Effector memory CD4-positive, alpha-beta T cell (primary cell): ENCODE data around the gene ADAMTSL1.

Experiments
- DNase-seq, 3 donors: peaks; one replicate each; pipeline ENCODE4 v3.0.0-alpha.2; 2020
- H3K27ac ChIP-seq: 2 replicates; pipeline ENCODE4 v1.7.0; 2013; ENCODE audit warnings: mild to moderate bottlenecking, low read length, moderate library complexity; ENCODE audit not compliant: insufficient read depth, poor library complexity, severe bottlenecking
- H3K27me3 ChIP-seq: replicated peaks from 2 replicates; pipeline ENCODE4 v1.7.0; 2013; ENCODE audit warnings: mild to moderate bottlenecking, low read length; ENCODE audit not compliant: insufficient read depth, control insufficient read depth, poor library complexity, severe bottlenecking
- H3K36me3 ChIP-seq: 2 replicates; pipeline ENCODE4 v1.7.0; 2013; ENCODE audit warnings: mild to moderate bottlenecking, low read length, moderate library complexity; ENCODE audit not compliant: control insufficient read depth, insufficient read depth
- H3K4me1 ChIP-seq: 2 replicates; pipeline ENCODE4 v1.7.0; 2013; ENCODE audit warnings: low read length, mild to moderate bottlenecking; ENCODE audit not compliant: control insufficient read depth, insufficient read depth, poor library complexity, severe bottlenecking
- H3K4me3 ChIP-seq: 2 replicates; pipeline ENCODE4 v1.7.0; 2013; ENCODE audit warnings: low read length, low read depth, mild to moderate bottlenecking; ENCODE audit not compliant: insufficient read depth, poor library complexity, severe bottlenecking
- H3K9me3 ChIP-seq: 2 replicates; pipeline ENCODE4 v1.7.0; 2013; ENCODE audit warnings: mild to moderate bottlenecking, low read length, moderate library complexity; ENCODE audit not compliant: control insufficient read depth

The ADAMTSL1 gene

DNA sequence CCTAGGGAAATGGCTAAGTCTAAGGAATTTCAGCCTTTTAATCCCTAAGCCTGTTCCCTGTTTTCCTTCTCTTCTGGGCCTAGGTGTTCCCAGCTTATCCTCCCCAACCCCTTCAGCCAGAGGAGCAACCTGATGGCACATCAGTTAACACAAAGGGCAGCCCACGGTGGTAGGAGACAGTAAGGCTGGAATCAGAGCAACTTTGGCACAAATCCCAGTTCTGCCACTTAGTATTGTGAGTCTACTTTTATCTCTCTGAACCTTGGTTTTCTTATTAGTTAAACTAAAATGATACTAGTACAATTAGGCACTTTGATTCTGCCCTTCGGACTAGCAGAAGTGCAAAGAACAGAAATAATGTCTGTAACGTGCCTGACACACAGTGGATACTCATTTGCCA is 312.2 kb downstream of the ADAMTSL1 start:
- no peak for DNase-seq
- Histone ChIP-seq H3K4me3 (no peak overlapping the region), H3K27ac (no peak overlapping the region), H3K4me1 (no peaks in the 10 kb centered on the region), H3K36me3 (no peaks in the 10 kb centered on the region), H3K9me3 (no peaks in the 10 kb centered on the region), H3K27me3 (no peaks in the 10 kb centered on the region)

DNA sequence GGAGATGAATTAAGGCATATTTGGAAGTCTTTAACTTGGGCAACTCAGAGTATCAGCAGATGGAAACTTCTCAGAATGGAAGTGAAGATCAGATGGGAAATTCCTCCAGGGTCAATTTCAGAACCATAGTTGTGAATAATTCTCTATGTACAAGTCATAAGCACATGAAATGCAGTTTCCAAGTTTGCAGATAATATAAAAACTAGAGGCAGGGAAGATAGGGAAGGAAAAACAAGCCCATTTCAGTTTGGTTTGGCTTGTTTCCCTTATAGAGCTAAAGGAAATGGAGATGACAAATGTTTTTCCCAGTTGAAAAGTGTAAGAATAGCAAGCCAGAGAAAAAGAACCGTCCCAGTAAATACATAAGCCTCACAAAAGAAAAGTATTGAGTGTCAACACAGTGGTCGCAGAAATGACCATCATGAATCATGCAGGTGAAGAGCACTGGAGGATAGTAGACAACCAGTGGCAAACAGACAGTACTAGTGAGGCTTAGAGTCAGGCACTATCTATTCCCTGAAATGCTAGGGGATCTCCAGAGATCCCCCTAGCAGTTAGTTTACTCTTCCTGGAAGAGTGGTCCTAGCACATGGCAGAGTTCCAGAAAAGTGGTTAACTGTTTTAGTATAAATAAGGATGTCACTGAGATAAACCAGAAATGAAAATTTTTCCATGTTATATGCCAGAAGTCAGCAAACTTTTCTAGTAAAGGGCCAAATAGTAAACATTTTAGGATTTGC is 313.1 kb downstream of the ADAMTSL1 start:
- H3K27ac ChIP-seq, result no peak overlapping the region
- H3K4me1 ChIP-seq, result no peaks in the 10 kb centered on the region
- no peaks in the 10 kb centered on the region for H3K27me3 ChIP-seq
- H3K4me3 ChIP-seq, result no peak overlapping the region
- DNase-seq, result no peak
- no peaks in the 10 kb centered on the region for H3K36me3 ChIP-seq
- no peaks in the 10 kb centered on the region for H3K9me3 ChIP-seq

DNA sequence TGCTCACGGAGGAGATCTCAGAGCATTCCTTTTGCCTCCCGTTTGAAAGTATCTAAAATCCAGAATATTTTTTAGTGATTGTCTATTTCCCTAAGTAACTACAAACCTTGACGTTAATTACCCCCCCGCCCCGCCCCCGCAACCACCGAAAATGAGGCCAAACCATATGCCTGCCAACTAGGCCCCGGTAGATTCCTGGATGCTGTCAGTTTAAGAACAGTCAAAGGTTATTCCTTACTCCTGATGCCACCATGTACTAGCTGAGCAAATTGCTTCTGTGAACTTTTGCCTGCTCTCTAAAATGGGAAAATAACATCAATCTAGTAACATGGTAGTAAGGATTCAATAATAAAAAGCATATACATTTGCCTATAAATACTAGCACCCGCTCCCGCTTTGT is 314.3 kb downstream of the ADAMTSL1 start:
- H3K4me3 ChIP-seq, result no peak overlapping the region
- H3K27ac ChIP-seq, result no peak overlapping the region
- no peak for DNase-seq
- H3K36me3 ChIP-seq, result no peaks in the 10 kb centered on the region
- no peaks in the 10 kb centered on the region for H3K27me3 ChIP-seq
- H3K9me3 ChIP-seq, result no peaks in the 10 kb centered on the region
- H3K4me1 ChIP-seq, result no peaks in the 10 kb centered on the region

DNA sequence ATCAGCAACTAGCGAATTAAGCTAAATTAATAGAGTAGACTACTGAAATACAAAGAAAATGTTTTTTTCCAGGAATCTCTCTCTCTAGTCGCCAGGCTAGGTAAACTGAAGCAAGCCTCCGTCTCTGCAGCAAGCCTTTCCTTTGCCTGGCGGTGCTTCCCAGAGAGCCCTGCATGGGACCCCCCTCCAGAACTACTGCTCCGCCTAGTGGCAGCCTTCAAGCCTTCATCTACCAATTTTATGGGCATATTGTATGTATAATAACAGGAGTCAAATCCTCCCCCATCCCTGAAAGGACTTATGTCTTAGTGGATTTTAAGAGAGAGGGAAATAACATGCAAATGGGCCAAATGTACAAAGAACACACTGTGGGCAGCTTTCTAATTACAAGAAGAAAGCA is 317.1 kb downstream of the ADAMTSL1 start:
- no peak for DNase-seq
- Histone ChIP-seq H3K27ac (no peak overlapping the region), H3K27me3 (no peaks in the 10 kb centered on the region), H3K4me1 (no peaks in the 10 kb centered on the region), H3K4me3 (no peak overlapping the region), H3K36me3 (no peaks in the 10 kb centered on the region), H3K9me3 (no peaks in the 10 kb centered on the region)

DNA sequence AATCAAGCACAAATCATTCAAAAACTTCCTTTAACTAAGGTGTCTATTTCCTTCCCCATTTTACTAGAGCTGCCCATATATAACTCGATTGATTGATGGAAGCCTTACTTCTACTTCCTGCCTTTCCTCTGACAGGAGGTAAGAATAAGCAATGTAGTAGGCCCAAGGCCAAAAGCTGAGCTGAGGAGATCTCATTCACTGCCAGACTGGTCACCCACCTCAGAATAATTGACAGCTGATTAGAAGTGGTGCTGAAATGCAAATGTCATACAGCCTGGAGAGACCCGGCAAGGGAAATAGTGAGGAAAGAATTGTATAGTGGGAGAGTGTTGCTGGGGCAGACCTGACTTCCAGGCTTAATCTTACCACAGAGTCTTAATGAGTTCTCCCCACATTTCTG is 319.2 kb downstream of the ADAMTSL1 start:
- Histone ChIP-seq H3K36me3 (no peaks in the 10 kb centered on the region), H3K9me3 (no peaks in the 10 kb centered on the region), H3K27me3 (no peaks in the 10 kb centered on the region), H3K4me1 (no peaks in the 10 kb centered on the region), H3K27ac (no peak overlapping the region), H3K4me3 (no peak overlapping the region)
- no peak for DNase-seq

DNA sequence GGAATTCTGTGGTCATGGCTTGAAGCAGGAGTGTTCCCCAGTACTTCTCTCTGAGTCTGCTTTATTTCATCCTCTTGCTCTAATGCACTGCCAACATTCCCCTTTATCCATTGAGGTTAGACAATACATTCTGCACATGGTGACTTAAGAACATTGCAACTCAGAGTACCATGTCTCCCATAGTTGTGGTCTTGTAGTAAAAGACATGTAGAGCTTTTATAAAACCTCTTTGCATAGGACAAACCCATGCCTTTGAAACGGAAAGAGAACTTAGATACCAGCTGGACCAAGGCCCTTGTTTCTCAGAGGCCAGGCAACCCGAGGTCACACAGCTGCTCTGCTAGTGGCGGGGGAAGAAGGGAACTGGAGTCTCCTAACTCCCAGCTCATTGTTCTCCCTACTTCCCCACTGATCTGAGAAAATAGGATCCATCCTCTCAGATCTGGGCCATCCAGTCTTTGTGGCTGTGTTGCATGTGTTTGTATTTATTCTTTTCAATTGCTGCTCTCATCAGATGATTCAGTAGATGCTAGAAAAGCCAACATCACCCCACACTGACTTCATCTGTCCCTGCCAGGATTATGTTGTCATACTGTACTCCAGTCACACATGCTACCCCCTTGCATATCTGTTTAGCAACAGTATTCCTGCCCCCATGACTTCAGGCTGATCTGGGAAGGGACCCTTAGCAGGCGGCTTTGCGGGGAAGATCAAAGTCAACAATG is 322.2 kb downstream of the ADAMTSL1 start:
- H3K9me3 ChIP-seq, result no peaks in the 10 kb centered on the region
- no peaks in the 10 kb centered on the region for H3K36me3 ChIP-seq
- H3K27ac ChIP-seq, result no peak overlapping the region
- no peaks in the 10 kb centered on the region for H3K27me3 ChIP-seq
- DNase-seq, result no peak
- H3K4me3 ChIP-seq, result no peak overlapping the region
- H3K4me1 ChIP-seq, result no peaks in the 10 kb centered on the region

DNA sequence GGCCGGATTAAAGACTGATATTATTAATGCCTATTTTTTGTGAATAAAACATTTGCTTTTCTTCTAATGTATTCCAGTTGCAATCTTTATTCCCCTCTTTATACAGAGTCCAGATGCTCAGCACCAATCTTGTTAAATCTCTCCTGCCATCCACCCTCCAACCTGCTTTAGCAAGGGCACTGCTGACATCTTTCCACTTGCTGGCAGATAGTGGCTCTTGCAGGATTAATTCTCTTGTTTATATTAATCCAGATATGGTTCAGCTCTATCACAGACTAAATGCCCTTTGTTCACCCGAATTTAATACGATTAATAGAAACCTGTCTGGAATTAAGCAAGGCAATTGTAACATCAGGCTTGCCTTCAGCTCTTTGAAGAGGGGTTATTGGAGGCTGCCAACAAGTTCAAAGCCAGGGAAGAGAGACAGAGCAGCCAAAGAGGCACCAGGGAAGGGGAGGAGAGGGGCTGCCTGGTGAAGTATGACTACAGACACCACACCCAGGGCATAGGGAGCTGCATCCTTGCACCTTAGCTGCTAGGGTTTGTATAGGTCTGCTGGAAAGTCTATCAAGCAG is 322.8 kb downstream of the ADAMTSL1 start:
- DNase-seq, result no peak
- Histone ChIP-seq H3K9me3 (no peaks in the 10 kb centered on the region), H3K27ac (no peak overlapping the region), H3K4me1 (no peaks in the 10 kb centered on the region), H3K4me3 (no peak overlapping the region), H3K27me3 (no peaks in the 10 kb centered on the region), H3K36me3 (no peaks in the 10 kb centered on the region)

DNA sequence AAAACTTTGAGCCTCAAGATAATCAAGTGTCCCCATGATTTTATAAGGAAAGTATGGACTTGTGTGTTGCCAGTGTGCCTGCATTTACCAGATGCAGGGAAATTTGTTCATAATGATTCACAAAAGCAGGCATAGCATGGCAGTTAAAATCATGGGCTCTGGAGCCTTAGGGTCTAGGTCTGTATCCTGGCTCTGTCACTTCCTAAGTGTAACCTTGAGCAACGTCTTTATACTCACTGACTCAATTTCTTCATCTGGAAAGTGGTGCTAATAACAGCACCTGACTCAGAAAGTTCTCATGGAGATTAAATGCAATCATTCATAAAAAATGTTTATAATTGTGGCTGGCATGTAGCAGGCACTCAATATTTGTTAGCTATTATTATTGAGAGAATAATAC is 324.2 kb downstream of the ADAMTSL1 start:
- no peak for DNase-seq
- H3K36me3 ChIP-seq, result no peaks in the 10 kb centered on the region
- no peaks in the 10 kb centered on the region for H3K4me1 ChIP-seq
- no peaks in the 10 kb centered on the region for H3K9me3 ChIP-seq
- no peak overlapping the region for H3K27ac ChIP-seq
- H3K4me3 ChIP-seq, result no peak overlapping the region
- no peaks in the 10 kb centered on the region for H3K27me3 ChIP-seq

DNA sequence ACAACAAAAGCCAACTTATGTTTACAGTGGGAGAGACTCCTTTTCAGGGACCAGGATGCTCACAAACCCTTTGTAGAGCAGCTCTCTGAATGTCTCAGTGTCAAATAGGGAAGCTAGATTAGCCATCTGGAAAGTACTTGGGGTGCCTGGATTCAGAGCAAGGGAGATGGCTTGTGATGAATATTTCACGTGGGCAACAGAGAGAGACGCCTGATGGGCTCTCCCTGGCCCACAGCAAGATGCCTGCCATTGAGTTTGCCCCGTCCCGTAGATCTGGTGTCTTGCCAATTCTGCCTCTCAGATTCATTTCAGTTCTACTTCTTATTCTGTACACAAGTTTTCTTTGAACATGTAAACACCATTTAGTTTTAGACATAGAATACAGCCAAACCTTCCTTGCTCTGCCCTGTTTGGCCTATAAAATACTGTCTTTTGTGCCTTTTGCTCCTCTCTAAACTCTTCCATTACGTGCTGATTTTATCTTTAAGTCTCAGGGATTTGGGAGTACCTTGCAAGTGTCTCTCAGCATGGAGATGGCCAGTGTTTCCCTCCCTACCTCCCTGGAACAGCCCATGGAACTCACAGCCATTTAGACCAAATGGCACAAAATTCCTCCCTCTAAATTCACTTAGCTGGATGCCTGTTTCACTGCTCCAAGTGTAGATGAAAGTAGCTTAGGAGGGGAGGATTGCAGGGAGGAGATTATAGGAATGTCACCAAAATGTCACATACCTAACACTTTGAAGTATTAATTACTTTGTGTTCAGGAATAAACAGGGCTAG is 324.7 kb downstream of the ADAMTSL1 start:
- Histone ChIP-seq H3K4me3 (no peak overlapping the region), H3K4me1 (no peaks in the 10 kb centered on the region), H3K9me3 (no peaks in the 10 kb centered on the region), H3K36me3 (no peaks in the 10 kb centered on the region), H3K27ac (no peak overlapping the region), H3K27me3 (no peaks in the 10 kb centered on the region)
- no peak for DNase-seq
